Measurements from ENCODE around the gene DSP.

The DSP gene

DNA sequence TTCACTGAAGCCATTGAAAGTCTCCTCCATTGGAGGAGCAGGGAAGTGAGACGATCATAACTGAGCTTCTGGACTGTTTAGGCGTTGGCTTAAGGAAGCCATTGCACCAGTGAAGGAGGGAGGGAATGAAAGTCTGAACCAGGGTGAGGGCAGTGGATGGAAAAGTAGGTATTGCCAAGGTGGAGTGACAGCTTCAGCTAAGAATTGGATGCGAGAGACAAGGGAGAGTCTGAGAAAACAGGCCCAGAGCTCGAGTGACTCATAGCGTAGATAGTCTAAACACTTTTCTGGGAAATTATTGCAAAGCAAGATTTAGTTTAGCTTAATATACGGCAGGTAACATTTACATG lies 4.5 kb downstream of the DSP start:
- no peaks in the 10 kb centered on the region for H3K9me3 ChIP-seq (ENCODE audit: control insufficient read depth, low read length)
- no peak overlapping the region for H3K4me3 ChIP-seq (ENCODE audit: insufficient read depth, low read depth, low read length)
- peaks cover 17% of the 10 kb centered on the region for H3K4me1 ChIP-seq (ENCODE audit: control insufficient read depth, insufficient read depth, low read length)
- H3K27ac ChIP-seq (ENCODE audit: insufficient read depth, low read depth, low read length, poor library complexity, severe bottlenecking): no peak overlapping the region
- H3K36me3 ChIP-seq (ENCODE audit: control insufficient read depth, insufficient read depth, low read length): no peaks in the 10 kb centered on the region
- peaks cover 49% of the 10 kb centered on the region for H3K27me3 ChIP-seq (ENCODE audit: control insufficient read depth, insufficient read depth, low read length, poor library complexity, severe bottlenecking)
- 87 to 88% methylated on average over 5 of the region's 6 CpGs for WGBS, 2 experiments

DNA sequence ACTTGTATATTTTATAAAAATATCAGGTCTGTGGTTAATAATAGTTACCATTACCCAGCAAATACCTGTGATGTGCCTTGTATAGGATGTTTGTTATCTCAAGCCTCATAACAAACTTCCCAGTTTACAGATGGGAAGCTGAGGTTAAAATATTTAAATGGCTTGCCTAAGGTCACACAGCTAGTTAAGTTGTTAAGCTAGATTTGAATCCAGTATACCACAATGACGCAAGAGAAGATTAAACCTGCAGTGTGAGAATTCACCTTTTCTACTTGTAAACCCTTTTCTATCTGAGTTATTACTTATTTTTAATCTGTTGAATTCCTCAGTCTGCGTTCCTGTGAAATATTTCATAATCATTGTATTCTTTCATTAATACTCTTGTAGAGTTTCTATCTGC lies 4.9 kb downstream of the DSP start:
- WGBS, 2 experiments: 33 to 71% methylated on average over 1 to 2 of the region's 2 CpGs
- peaks cover 45% of the 10 kb centered on the region for H3K27me3 ChIP-seq (ENCODE audit: control insufficient read depth, insufficient read depth, low read length, poor library complexity, severe bottlenecking)
- H3K9me3 ChIP-seq (ENCODE audit: control insufficient read depth, low read length): no peaks in the 10 kb centered on the region
- no peaks in the 10 kb centered on the region for H3K36me3 ChIP-seq (ENCODE audit: control insufficient read depth, insufficient read depth, low read length)
- H3K27ac ChIP-seq (ENCODE audit: insufficient read depth, low read depth, low read length, poor library complexity, severe bottlenecking): no peak overlapping the region
- H3K4me1 ChIP-seq (ENCODE audit: control insufficient read depth, insufficient read depth, low read length): peaks cover 15% of the 10 kb centered on the region
- no peak overlapping the region for H3K4me3 ChIP-seq (ENCODE audit: insufficient read depth, low read depth, low read length)

DNA sequence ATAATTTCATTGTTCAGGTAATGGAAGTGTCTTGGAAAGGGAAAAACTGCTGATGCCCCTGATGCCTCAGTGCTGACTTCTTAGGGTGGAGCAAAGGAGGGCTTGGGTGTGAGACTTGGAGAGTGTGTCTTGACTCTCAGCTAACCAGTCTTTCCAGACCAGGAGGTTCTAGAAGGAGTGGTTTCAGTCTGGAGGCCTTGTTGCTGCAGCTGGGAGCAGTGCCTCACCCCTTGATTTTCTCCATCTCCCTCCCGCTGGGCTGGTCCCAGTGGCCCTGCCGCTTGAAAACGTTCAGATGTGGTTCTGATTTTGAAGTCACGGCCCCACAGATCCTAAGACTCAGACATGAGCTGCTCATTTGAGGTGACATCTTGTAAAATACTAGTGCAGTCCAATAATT lies 5.4 kb downstream of the DSP start:
- WGBS, 2 experiments: 81 to 83% methylated on average over 4 of the region's 4 CpGs

DNA sequence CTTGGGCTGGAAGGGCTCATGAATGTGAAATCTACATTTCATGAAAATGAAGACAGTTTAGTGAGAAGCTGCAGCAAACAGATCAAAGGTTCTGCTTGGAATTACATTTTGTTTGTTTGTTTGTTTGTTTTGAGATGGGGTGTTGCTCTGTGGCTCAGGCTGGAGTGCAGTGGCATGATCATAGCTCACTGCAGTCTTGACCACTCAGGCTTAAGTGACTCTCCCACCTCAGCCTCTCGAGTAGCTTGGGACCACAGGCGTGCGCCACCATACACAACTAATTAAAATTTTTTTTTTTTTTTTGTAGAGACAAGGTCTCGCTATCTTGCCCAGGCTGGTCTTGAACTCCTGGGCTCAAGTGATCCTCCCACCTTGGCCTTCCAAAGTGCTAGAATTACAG lies 5.8 kb downstream of the DSP start:
- Histone ChIP-seq H3K4me1 (ENCODE audit: control insufficient read depth, insufficient read depth, low read length) (peaks cover 15% of the 10 kb centered on the region), H3K9me3 (ENCODE audit: control insufficient read depth, low read length) (no peaks in the 10 kb centered on the region), H3K27me3 (ENCODE audit: control insufficient read depth, insufficient read depth, low read length, poor library complexity, severe bottlenecking) (peaks cover 36% of the 10 kb centered on the region), H3K27ac (ENCODE audit: insufficient read depth, low read depth, low read length, poor library complexity, severe bottlenecking) (no peak overlapping the region), H3K4me3 (ENCODE audit: insufficient read depth, low read depth, low read length) (no peak overlapping the region), H3K36me3 (ENCODE audit: control insufficient read depth, insufficient read depth, low read length) (no peaks in the 10 kb centered on the region)
- 90 to 94% methylated on average over 4 of the region's 4 CpGs for WGBS, 2 experiments

More for the DNA sequence above, 5.4 kb downstream of the DSP start:
- Histone ChIP-seq H3K9me3 (ENCODE audit: control insufficient read depth, low read length) (no peaks in the 10 kb centered on the region), H3K36me3 (ENCODE audit: control insufficient read depth, insufficient read depth, low read length) (no peaks in the 10 kb centered on the region), H3K4me1 (ENCODE audit: control insufficient read depth, insufficient read depth, low read length) (peaks cover 15% of the 10 kb centered on the region), H3K27me3 (ENCODE audit: control insufficient read depth, insufficient read depth, low read length, poor library complexity, severe bottlenecking) (peaks cover 40% of the 10 kb centered on the region), H3K4me3 (ENCODE audit: insufficient read depth, low read depth, low read length) (no peak overlapping the region), H3K27ac (ENCODE audit: insufficient read depth, low read depth, low read length, poor library complexity, severe bottlenecking) (no peak overlapping the region)

DNA sequence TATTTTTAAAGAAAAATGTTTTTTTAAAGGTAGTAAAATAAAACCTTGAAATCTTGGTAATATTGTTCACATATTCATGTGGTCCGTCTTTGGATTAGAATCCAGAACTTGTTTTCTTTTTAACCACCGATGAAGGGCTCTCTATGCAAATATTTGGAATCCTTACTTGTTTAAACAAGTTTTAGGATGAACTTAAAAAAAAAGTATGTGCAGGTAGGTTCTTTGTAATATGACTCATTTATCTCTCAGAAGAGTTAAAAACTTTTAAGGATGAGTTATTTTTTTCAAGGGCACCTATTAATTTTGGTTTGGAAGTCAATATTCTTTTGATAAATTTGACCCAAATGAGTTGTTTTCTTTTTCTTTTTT lies 8.9 kb downstream of the DSP start:
- Histone ChIP-seq H3K4me3 (ENCODE audit: insufficient read depth, low read depth, low read length) (no peak overlapping the region), H3K9me3 (ENCODE audit: control insufficient read depth, low read length) (no peaks in the 10 kb centered on the region), H3K36me3 (ENCODE audit: control insufficient read depth, insufficient read depth, low read length) (no peaks in the 10 kb centered on the region), H3K4me1 (ENCODE audit: control insufficient read depth, insufficient read depth, low read length) (peaks cover 4% of the 10 kb centered on the region), H3K27ac (ENCODE audit: insufficient read depth, low read depth, low read length, poor library complexity, severe bottlenecking) (no peak overlapping the region), H3K27me3 (ENCODE audit: control insufficient read depth, insufficient read depth, low read length, poor library complexity, severe bottlenecking) (peaks cover 5% of the 10 kb centered on the region)
- 88 to 94% methylated on average over 2 of the region's 2 CpGs for WGBS, 2 experiments

DNA sequence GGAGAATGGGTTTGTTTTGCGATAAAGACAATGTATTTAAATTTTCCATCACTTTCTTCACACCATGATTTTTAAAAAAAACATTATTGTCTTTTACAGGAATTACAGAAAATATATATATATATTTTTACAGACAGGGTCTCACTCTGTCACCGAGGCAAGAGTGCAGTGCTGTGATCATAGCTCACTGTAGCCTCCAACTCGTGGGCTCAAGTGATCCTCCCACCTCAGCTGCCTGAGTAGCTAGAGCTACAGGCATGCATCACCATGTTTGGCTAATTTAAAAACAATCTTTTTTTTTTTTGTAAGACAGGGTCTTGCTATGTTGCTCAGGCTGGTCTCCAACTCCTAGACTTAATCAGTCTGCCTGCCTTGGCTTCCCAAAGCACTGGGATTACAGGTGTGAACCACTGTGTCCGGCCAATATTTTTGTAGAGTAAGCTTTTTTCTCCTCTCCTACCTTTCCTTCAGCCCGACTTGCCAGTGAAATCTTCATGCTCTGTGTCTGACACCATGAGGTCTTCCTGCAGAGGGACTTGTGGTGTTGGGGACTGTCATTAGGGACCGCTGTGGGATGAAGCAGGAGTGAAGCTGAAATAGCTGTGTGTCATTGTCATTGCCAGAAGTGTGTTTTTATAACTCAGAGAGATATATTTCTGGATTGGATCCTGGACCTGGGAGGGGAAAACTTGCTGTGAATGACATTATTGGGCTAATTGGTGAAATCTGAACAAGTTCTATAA lies 13.2 kb downstream of the DSP start:
- Histone ChIP-seq H3K4me1 (ENCODE audit: control insufficient read depth, insufficient read depth, low read length) (no peaks in the 10 kb centered on the region), H3K36me3 (ENCODE audit: control insufficient read depth, insufficient read depth, low read length) (no peaks in the 10 kb centered on the region), H3K9me3 (ENCODE audit: control insufficient read depth, low read length) (no peaks in the 10 kb centered on the region), H3K4me3 (ENCODE audit: insufficient read depth, low read depth, low read length) (no peak overlapping the region), H3K27me3 (ENCODE audit: control insufficient read depth, insufficient read depth, low read length, poor library complexity, severe bottlenecking) (no peaks in the 10 kb centered on the region), H3K27ac (ENCODE audit: insufficient read depth, low read depth, low read length, poor library complexity, severe bottlenecking) (no peak overlapping the region)
- WGBS, 2 experiments: 82 to 89% methylated on average over 5 of the region's 6 CpGs

DNA sequence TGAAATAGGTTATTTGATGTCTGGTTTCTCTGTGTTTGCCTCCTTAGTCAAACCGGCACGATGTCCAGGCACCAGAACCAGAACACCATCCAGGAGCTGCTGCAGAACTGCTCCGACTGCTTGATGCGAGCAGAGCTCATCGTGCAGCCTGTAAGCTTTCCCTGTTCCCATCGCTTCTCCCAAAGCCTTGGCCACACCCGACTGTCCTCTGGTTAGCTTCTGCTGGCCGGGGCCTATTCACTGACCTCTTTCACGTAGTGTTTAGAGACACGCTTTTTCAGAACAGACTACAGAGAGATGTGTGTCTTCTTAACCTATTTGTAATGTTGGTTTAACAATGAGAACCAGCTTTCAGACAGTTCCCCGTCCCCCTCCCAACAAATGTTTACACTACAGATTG lies 14.2 kb downstream of the DSP start:
- Histone ChIP-seq H3K4me1 (ENCODE audit: control insufficient read depth, insufficient read depth, low read length) (no peaks in the 10 kb centered on the region), H3K4me3 (ENCODE audit: insufficient read depth, low read depth, low read length) (no peak overlapping the region), H3K9me3 (ENCODE audit: control insufficient read depth, low read length) (no peaks in the 10 kb centered on the region), H3K27ac (ENCODE audit: insufficient read depth, low read depth, low read length, poor library complexity, severe bottlenecking) (no peak overlapping the region), H3K27me3 (ENCODE audit: control insufficient read depth, insufficient read depth, low read length, poor library complexity, severe bottlenecking) (no peaks in the 10 kb centered on the region), H3K36me3 (ENCODE audit: control insufficient read depth, insufficient read depth, low read length) (no peaks in the 10 kb centered on the region)
- 91 to 94% methylated on average over 11 of the region's 11 CpGs for WGBS, 2 experiments

DNA sequence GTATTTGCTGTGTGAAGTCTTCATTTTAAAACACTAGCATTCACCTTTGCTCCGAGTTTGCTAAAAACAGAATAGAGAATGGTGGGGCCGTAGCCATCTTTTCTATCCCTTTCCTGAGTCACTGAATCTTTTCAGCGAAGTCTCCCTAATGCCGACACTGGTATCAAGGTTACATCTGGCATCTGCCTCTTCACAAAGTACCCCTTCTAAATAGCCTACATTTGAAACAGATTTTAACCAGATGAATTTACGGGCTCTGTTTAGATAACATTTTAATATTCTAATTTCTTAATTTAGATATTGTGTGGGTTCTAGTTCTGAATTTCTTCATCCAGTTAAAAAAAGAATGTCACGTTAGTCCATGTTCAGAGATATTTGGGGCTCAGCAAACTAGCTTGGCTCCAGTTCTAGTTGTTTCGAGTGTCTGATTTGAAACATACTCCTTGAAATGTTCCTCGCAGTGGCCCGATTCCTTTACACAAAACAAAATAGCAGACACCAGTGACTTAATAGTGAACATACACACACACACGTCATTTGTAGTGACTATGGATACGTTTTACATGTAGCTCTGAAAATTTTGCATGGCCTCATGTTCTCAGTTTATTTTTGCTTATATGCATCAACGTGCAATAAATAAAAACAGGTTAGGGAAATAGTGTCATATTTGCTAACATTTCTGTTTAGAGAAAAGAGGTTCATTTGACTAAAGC lies 15.1 kb downstream of the DSP start:
- H3K27ac ChIP-seq (ENCODE audit: insufficient read depth, low read depth, low read length, poor library complexity, severe bottlenecking): no peak overlapping the region
- H3K27me3 ChIP-seq (ENCODE audit: control insufficient read depth, insufficient read depth, low read length, poor library complexity, severe bottlenecking): no peaks in the 10 kb centered on the region
- H3K4me1 ChIP-seq (ENCODE audit: control insufficient read depth, insufficient read depth, low read length): no peaks in the 10 kb centered on the region
- H3K9me3 ChIP-seq (ENCODE audit: control insufficient read depth, low read length): no peaks in the 10 kb centered on the region
- H3K4me3 ChIP-seq (ENCODE audit: insufficient read depth, low read depth, low read length): no peak overlapping the region
- WGBS, 2 experiments: 94 to 98% methylated on average over 11 of the region's 12 CpGs
- H3K36me3 ChIP-seq (ENCODE audit: control insufficient read depth, insufficient read depth, low read length): no peaks in the 10 kb centered on the region

DNA sequence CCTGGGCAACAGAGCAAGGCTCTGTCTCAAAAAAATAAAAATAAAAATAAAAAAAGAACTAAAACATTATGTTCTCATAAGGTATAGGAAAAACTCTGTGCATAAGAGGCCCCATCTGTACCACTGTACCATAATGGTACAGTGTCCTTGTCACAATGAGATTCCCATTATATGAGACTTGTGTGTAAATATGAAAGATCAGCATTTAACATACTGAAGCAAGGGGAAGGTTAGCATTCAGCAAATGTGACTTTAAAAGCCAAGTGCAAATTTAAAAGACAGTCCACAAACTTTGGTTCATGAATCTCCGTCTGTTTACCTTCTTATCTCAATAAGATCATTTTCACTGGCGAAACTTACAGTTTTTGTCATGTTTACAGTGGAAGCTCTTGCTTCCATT lies 16.2 kb downstream of the DSP start:
- Histone ChIP-seq H3K27ac (ENCODE audit: insufficient read depth, low read depth, low read length, poor library complexity, severe bottlenecking) (no peak overlapping the region), H3K9me3 (ENCODE audit: control insufficient read depth, low read length) (no peaks in the 10 kb centered on the region), H3K27me3 (ENCODE audit: control insufficient read depth, insufficient read depth, low read length, poor library complexity, severe bottlenecking) (no peaks in the 10 kb centered on the region), H3K36me3 (ENCODE audit: control insufficient read depth, insufficient read depth, low read length) (no peaks in the 10 kb centered on the region), H3K4me3 (ENCODE audit: insufficient read depth, low read depth, low read length) (no peak overlapping the region), H3K4me1 (ENCODE audit: control insufficient read depth, insufficient read depth, low read length) (no peaks in the 10 kb centered on the region)
- WGBS, 2 experiments: 92 to 96% methylated on average over 2 of the region's 2 CpGs

DNA sequence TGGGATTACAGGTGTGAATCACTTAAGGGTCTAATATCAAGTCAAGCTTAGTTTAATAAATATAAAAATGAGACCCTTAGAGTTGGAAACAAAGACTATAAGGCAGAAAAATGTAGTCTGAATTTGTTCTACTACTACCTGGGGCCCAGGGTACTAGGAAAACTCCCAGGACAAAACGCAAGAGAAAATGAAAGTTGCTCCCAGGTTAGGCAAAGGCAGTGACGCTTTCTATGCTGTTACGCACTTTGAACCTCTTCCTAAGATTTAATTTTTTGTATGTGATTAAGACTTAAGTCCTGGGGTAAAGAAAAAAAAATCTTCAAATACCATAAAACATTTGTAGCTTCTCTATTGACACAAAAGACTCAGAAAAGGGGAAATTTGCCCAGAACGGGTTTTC lies 17.3 kb downstream of the DSP start:
- WGBS, 2 experiments: 97 to 98% methylated on average over 4 of the region's 4 CpGs
- no peaks in the 10 kb centered on the region for H3K36me3 ChIP-seq (ENCODE audit: control insufficient read depth, insufficient read depth, low read length)
- H3K27me3 ChIP-seq (ENCODE audit: control insufficient read depth, insufficient read depth, low read length, poor library complexity, severe bottlenecking): no peaks in the 10 kb centered on the region
- no peak overlapping the region for H3K4me3 ChIP-seq (ENCODE audit: insufficient read depth, low read depth, low read length)
- H3K4me1 ChIP-seq (ENCODE audit: control insufficient read depth, insufficient read depth, low read length): no peaks in the 10 kb centered on the region
- H3K9me3 ChIP-seq (ENCODE audit: control insufficient read depth, low read length): no peaks in the 10 kb centered on the region
- no peak overlapping the region for H3K27ac ChIP-seq (ENCODE audit: insufficient read depth, low read depth, low read length, poor library complexity, severe bottlenecking)
